Measurements from ENCODE around the gene RASAL3.

GRCh38 chr19:15438577-15438976 is 25.8 kb downstream of the RASAL3 start:
- TF ChIP-seq, protein P1, sequence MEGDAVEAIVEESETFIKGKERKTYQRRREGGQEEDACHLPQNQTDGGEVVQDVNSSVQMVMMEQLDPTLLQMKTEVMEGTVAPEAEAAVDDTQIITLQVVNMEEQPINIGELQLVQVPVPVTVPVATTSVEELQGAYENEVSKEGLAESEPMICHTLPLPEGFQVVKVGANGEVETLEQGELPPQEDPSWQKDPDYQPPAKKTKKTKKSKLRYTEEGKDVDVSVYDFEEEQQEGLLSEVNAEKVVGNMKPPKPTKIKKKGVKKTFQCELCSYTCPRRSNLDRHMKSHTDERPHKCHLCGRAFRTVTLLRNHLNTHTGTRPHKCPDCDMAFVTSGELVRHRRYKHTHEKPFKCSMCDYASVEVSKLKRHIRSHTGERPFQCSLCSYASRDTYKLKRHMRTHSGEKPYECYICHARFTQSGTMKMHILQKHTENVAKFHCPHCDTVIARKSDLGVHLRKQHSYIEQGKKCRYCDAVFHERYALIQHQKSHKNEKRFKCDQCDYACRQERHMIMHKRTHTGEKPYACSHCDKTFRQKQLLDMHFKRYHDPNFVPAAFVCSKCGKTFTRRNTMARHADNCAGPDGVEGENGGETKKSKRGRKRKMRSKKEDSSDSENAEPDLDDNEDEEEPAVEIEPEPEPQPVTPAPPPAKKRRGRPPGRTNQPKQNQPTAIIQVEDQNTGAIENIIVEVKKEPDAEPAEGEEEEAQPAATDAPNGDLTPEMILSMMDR (IDR thresholded peaks at IDR 0.05): no peak
- no peak for TF ChIP-seq POLR2A (IDR thresholded peaks at IDR 0.05)
